A673 (cell line): Measurements from ENCODE around the gene CLSTN2.

Experiments
- CTCF ChIP-seq: fragments of 300-800, 200-600 bp; sonication (generic); conservative IDR thresholded peaks from 2 replicates; pipeline ENCODE4 v1.5.1; 2017; ENCODE audit warnings: low read depth, mild to moderate bottlenecking, antibody characterized with exemption, low read length, moderate library complexity, mixed read lengths
- EZH2 ChIP-seq: fragments of 200-600 bp; sonication (generic); IDR thresholded peaks from 2 replicates; pipeline ENCODE4 v1.6.1; 2017; ENCODE audit warnings: borderline replicate concordance, low read depth, mild to moderate bottlenecking, mixed read lengths, antibody characterized with exemption, low read length; ENCODE audit not compliant: poor library complexity, severe bottlenecking

GRCh38 chr3:140006331-140006730 lies 71.3 kb downstream of the CLSTN2 start:
- no peak for TF ChIP-seq CTCF
- TF ChIP-seq EZH2: no peak
